Right lobe of liver (tissue), 6 donors: Measurements from ENCODE around the gene NUMA1. TPM values are rescaled to one million over a fixed set of nuclear protein-coding genes. Genes with fewer than 3 reads are reported as not detected.
A peak's percentile ranks its signal among the peaks of the same experiment; 100 is the strongest.

Source experiments
- ATAC-seq, 4 donors: fragments of 200-7000 bp; cut with Tn5 transposase; one replicate each; pipeline ENCODE4 v1.9.1; 2020; ENCODE audit warnings: mild to moderate bottlenecking in 4 of 4, moderate library complexity in 4 of 4
- DNase-seq, 3 donors: peaks; one replicate each; pipeline ENCODE4 v3.0.0-alpha.2; 2020
- H3K27ac ChIP-seq, 3 donors: fragments of 200-600 bp; one replicate each; pipeline ENCODE4 v1.8.0; 2022
- H3K27me3 ChIP-seq, 2 donors: fragments of 200-600 bp; one replicate each; pipeline ENCODE4 v1.8.0; 2022
- H3K36me3 ChIP-seq, 4 donors: fragments of 200-600 bp; sonication (generic) in 1 of 4; one replicate each; pipeline versions ENCODE4 v1.5.1 to v1.8.0; 2017 to 2022; ENCODE audit warnings: control low read depth in 1 of 4
- H3K4me1 ChIP-seq, 4 donors: fragments of 200-600 bp; sonication (generic) in 1 of 4; one replicate each; pipeline versions ENCODE4 v1.5.1 to v1.8.0; 2017 to 2022; ENCODE audit warnings: control low read depth in 1 of 4
- H3K4me3 ChIP-seq, 3 donors: fragments of 200-600 bp; one replicate each; pipeline ENCODE4 v1.8.0; 2022
- H3K9me3 ChIP-seq, 4 donors: fragments of 200-600 bp; sonication (generic) in 1 of 4; one replicate each; pipeline versions ENCODE4 v1.5.1 to v1.8.0; 2017 to 2022; ENCODE audit warnings: control low read depth in 1 of 4
- CTCF ChIP-seq, 4 donors: fragments of 200-600 bp in 3 of 4; fragments of 450-650 bp in 1 of 4; IDR thresholded peaks; one replicate each; pipeline versions ENCODE4 v1.5.1 to v1.8.0; 2016 to 2022; ENCODE audit warnings: antibody characterized with exemption in 4 of 4, mild to moderate bottlenecking in 2 of 4
- POLR2A ChIP-seq: fragments of 450-650 bp; IDR thresholded peaks from one replicate; pipeline ENCODE4 v1.6.1; 2017; ENCODE audit warnings: antibody characterized with exemption, mild to moderate bottlenecking
- WGBS: methylation state at CpG from one replicate; pipeline ENCODE4 v1.1.6; 2018; ENCODE audit warnings: low coverage, low lambda C conversion rate; ENCODE audit not compliant: insufficient coverage; ENCODE audit errors: missing lambda C conversion rate; 5-methylcytosine and 5-hydroxymethylcytosine counted together
- intact Hi-C, 2 donors: fragments of 100-400 bp; cut with DNase I; formaldehyde crosslinking; loops; one replicate each; pipeline versions ENCODE4 v1.11.2 to v1.14.1; 2022
- total RNA-seq, 6 experiments: library from RNA; depleted of rRNA in 2 of 6; stranded (reverse); fragments of >200 nt in 2 of 6; fragmentation: NEBNext Ultra II Directional in 3 of 6; extraction: Animal tissue kit (Norgen Biotek cat#: 25700) in 3 of 6; gene quantifications; one replicate each; pipeline versions ENCODE4 v1.1.0 to v1.2.4, GENCODE V29; 2016 to 2023
- donor health status: DM: no; HTN: yes; CAD: no.
- donor health status: DM: no; HTN: no; CAD: no.
- donor health status: DM: no; HTN: no; CAD: no.
- donor health status: DM: no; HTN: yes; CAD: no.
- donor health status: DM: no; HTN: yes; CAD: no.

Gene NUMA1
- total RNA-seq, 6 experiments from 2014 or later: 47.3 to 62.5 (median 54.5) TPM

DNA sequence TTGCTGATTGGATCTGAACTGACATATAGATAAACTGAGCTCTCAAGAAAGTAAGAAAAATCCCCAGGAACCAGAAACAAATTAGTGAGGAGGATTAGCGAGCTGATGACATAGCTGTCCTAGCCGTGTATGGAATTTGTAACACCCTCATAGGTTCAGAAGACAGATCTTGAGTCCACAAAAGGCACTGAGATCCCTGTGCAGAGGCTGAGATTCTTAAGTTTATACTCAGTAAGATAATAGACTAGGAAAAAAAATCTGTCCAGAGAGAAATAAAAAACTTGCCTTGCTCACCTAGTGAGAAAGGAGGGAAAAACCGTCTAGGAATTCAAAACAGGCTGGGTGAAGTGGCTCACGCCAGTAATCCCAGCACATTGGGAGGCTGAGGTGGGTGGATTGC is 4.6 kb downstream of the NUMA1 start:
- intact Hi-C loops: no loop called here
- H3K27me3 ChIP-seq: no peaks in the 10 kb centered on the region
- no peak overlapping the region for H3K27ac ChIP-seq
- no peaks in the 10 kb centered on the region for H3K36me3 ChIP-seq
- no peaks in the 10 kb centered on the region for H3K9me3 ChIP-seq
- 98% methylated on average over 4 of the region's 4 CpGs for WGBS
- ATAC-seq (no peak), DNase-seq (no peak)
- TF ChIP-seq CTCF (IDR thresholded peaks at IDR 0.05): no peak
- no peak for TF ChIP-seq POLR2A
- peaks cover 0 to 5% (median 0%) of the 10 kb centered on the region in 4 donors for H3K4me1 ChIP-seq
- H3K4me3 ChIP-seq: no peak overlapping the region

GRCh38 chr11:72075109-72075508 is 5.2 kb downstream of the NUMA1 start:
- TF ChIP-seq CTCF (IDR thresholded peaks at IDR 0.05): peak in 1 of 4 donors; percentile 4
- no peak for TF ChIP-seq POLR2A
- ATAC-seq (peak in 1 of 4 donors; percentile 23), DNase-seq (no peak)
- H3K27me3 ChIP-seq: no peaks in the 10 kb centered on the region
- peaks cover 0 to 11% (median 3%) of the 10 kb centered on the region in 4 donors for H3K4me1 ChIP-seq
- H3K36me3 ChIP-seq: no peaks in the 10 kb centered on the region
- H3K9me3 ChIP-seq: no peaks in the 10 kb centered on the region
- intact Hi-C loops: no loop called here
- WGBS: 100% methylated on average over 1 of the region's 1 CpG
- no peak overlapping the region for H3K27ac ChIP-seq
- no peak overlapping the region for H3K4me3 ChIP-seq

GRCh38 chr11:72072348-72072747 is 8.0 kb downstream of the NUMA1 start:
- 64% methylated on average over 3 of the region's 3 CpGs for WGBS
- no peaks in the 10 kb centered on the region for H3K27me3 ChIP-seq
- ATAC-seq (peak in 1 of 4 donors; percentile 42), DNase-seq (no peak)
- TF ChIP-seq CTCF (IDR thresholded peaks at IDR 0.05) (no peak), POLR2A (no peak)
- H3K9me3 ChIP-seq: no peaks in the 10 kb centered on the region
- H3K27ac ChIP-seq: no peak overlapping the region
- peaks cover 0 to 20% (median 6%) of the 10 kb centered on the region in 4 donors for H3K4me1 ChIP-seq
- no peak overlapping the region for H3K4me3 ChIP-seq
- intact Hi-C loops: no loop called here
- no peaks in the 10 kb centered on the region for H3K36me3 ChIP-seq

DNA sequence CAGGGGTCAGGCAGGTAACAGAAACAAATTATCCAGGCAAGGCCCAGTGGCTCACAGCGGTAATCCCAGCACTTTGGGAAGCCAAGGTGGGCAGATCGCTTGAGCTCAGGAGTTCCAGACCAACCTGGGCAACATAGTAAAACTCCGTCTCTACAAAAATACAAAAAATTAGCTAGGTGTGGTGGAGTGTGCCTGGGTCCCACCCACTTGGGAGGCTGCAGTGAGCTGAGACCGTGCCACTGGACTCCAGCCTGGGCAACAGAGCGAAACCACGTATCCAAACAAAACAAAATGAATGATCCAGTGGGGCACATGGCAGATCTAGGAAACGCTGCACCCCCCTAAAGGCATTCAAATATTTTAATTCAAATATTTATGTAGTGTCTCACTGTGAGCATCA is 9.9 kb downstream of the NUMA1 start:
- no peaks in the 10 kb centered on the region for H3K9me3 ChIP-seq
- no peaks in the 10 kb centered on the region for H3K27me3 ChIP-seq
- H3K4me3 ChIP-seq: no peak overlapping the region
- H3K4me1 ChIP-seq: peaks cover 0 to 28% (median 6%) of the 10 kb centered on the region in 4 donors
- intact Hi-C loops: no loop called here
- ATAC-seq (no peak), DNase-seq (no peak)
- WGBS: 90% methylated on average over 6 of the region's 7 CpGs
- H3K36me3 ChIP-seq: no peaks in the 10 kb centered on the region
- TF ChIP-seq CTCF (IDR thresholded peaks at IDR 0.05) (no peak), POLR2A (no peak)
- peak overlapping the region; percentile 27 to 78 (median 63) for H3K27ac ChIP-seq

DNA sequence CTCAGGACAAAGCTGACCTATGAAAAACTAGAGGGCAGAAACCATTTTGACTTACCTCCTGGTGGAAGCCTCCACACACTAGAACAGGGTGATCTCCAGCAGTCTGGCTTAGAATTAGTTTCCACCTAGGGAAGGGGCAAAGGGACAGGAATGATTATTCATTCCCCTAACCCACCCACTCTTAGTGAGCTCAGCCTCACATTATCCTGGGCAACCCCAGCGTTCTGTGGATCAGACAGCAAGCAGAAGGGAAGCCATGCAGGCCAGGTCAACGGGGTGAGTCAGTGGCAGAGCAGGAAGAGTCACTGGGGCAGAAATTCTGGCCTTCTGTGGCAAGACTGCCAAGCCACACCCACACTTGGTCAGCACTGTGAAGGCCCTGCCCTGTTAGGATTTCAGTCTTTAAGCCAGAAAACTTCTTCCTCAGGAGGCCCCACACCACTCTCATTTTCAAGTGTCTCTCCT is 10.5 kb downstream of the NUMA1 start:
- no peak overlapping the region for H3K4me3 ChIP-seq
- no peak for TF ChIP-seq CTCF (IDR thresholded peaks at IDR 0.05)
- peak; percentile 39 for TF ChIP-seq POLR2A
- H3K36me3 ChIP-seq: no peaks in the 10 kb centered on the region
- intact Hi-C loops: no loop called here
- H3K9me3 ChIP-seq: no peaks in the 10 kb centered on the region
- H3K27me3 ChIP-seq: no peaks in the 10 kb centered on the region
- ATAC-seq (peak; percentile 99 to 100 (median 99)), DNase-seq (peak; percentile 84 to 85 (median 84))
- peak overlapping the region; percentile 27 to 78 (median 63) for H3K27ac ChIP-seq
- H3K4me1 ChIP-seq: peaks cover 0 to 28% (median 6%) of the 10 kb centered on the region in 4 donors
- 0% methylated on average over 2 of the region's 2 CpGs for WGBS
